ENCODE results near the gene OR13J1. TPM values are rescaled to one million over a fixed set of nuclear protein-coding genes. Genes with fewer than 3 reads are reported as not detected.

Gene OR13J1
- total and polyA plus RNA-seq, 2 donors from 2014 or later: not detected

DNA sequence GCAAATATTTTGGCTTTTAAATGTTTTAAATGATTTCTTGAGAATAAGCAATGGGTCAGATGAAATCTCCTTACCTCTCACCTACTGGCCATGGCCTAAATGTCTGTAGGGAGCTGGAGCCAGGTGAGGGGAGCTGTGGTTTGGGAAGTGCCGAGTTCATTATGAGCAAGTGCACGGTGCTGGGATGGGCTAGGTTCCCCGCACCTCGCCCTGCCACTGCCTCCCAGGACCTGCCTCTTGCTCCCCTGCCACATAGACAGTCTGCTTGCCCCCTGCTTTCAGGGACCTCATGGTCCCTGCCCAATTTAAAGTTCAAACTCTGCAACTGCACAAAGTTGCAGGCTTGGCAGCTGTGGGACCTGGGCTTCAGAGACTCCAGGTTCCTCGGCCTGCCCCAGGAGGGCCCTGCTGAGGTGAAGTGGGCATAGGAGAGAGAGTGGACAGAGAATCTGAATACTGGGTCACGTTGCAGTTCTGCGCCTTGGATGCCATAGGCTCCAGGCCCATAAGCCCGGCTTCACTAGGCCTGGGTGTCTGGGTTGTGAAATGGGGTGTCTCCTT lies 5.4 kb downstream of the OR13J1 start:
- no peak for FAIRE-seq
- TF ChIP-seq, protein P1, sequence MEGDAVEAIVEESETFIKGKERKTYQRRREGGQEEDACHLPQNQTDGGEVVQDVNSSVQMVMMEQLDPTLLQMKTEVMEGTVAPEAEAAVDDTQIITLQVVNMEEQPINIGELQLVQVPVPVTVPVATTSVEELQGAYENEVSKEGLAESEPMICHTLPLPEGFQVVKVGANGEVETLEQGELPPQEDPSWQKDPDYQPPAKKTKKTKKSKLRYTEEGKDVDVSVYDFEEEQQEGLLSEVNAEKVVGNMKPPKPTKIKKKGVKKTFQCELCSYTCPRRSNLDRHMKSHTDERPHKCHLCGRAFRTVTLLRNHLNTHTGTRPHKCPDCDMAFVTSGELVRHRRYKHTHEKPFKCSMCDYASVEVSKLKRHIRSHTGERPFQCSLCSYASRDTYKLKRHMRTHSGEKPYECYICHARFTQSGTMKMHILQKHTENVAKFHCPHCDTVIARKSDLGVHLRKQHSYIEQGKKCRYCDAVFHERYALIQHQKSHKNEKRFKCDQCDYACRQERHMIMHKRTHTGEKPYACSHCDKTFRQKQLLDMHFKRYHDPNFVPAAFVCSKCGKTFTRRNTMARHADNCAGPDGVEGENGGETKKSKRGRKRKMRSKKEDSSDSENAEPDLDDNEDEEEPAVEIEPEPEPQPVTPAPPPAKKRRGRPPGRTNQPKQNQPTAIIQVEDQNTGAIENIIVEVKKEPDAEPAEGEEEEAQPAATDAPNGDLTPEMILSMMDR (IDR thresholded peaks at IDR 0.05; ENCODE audit: borderline replicate concordance, extremely low read depth, insufficient read depth): no peak
- DNase-seq: no peak
- Histone ChIP-seq H3K9me3 (ENCODE audit: control insufficient read depth in 2 of 3, insufficient read depth in 1 of 3, low read length in 3 of 3) (no peaks in the 10 kb centered on the region), H3K36me3 (ENCODE audit: control insufficient read depth in 2 of 3, insufficient read depth in 3 of 3, low read length in 3 of 3) (no peaks in the 10 kb centered on the region), H3K27ac (ENCODE audit: low read depth in 2 of 2, low read length in 2 of 2) (no peak overlapping the region), H3K27me3 (ENCODE audit: control insufficient read depth, insufficient read depth, low read length) (no peaks in the 10 kb centered on the region), H3K4me3 (ENCODE audit: low read length in 3 of 3) (no peak overlapping the region), H3K4me1 (ENCODE audit: control insufficient read depth in 2 of 3, insufficient read depth in 2 of 3, low read depth in 1 of 3, low read length in 3 of 3) (no peaks in the 10 kb centered on the region), H3K9ac (ENCODE audit: low read length in 3 of 3) (no peak overlapping the region)
- intact Hi-C loops (cut with DNase I): no loop called here

DNA sequence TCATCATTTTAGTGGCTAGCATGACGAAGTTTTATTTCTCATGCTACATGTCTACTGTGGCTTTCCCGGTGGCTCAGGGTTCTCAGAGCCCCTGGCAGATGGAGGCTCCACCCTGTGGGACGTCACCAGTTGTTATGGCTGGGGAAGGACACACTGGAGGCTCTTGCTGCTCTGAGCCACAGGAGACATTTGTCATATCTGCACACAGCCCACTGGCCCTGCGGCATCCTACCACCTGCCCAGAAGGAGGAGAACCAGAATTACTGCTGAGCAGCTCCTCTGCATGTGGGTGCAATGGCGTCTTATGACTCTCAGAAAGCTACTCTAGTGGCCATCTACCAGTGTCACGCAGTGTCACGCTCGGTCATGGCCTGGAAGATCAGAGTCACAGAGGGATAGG lies 6.6 kb downstream of the OR13J1 start:
- Histone ChIP-seq H3K27ac (ENCODE audit: low read depth in 2 of 2, low read length in 2 of 2) (no peak overlapping the region), H3K27me3 (ENCODE audit: control insufficient read depth, insufficient read depth, low read length) (no peaks in the 10 kb centered on the region), H3K4me1 (ENCODE audit: control insufficient read depth in 2 of 3, insufficient read depth in 2 of 3, low read depth in 1 of 3, low read length in 3 of 3) (no peaks in the 10 kb centered on the region), H3K9ac (ENCODE audit: low read length in 3 of 3) (no peak overlapping the region), H3K36me3 (ENCODE audit: control insufficient read depth in 2 of 3, insufficient read depth in 3 of 3, low read length in 3 of 3) (no peaks in the 10 kb centered on the region), H3K4me3 (ENCODE audit: low read length in 3 of 3) (no peak overlapping the region), H3K9me3 (ENCODE audit: control insufficient read depth in 2 of 3, insufficient read depth in 1 of 3, low read length in 3 of 3) (no peaks in the 10 kb centered on the region)
- intact Hi-C loops (cut with DNase I): no loop called here
- FAIRE-seq: no peak
- DNase-seq: no peak
- TF ChIP-seq, protein P1 (IDR thresholded peaks at IDR 0.05; ENCODE audit: borderline replicate concordance, extremely low read depth, insufficient read depth): no peak

DNA sequence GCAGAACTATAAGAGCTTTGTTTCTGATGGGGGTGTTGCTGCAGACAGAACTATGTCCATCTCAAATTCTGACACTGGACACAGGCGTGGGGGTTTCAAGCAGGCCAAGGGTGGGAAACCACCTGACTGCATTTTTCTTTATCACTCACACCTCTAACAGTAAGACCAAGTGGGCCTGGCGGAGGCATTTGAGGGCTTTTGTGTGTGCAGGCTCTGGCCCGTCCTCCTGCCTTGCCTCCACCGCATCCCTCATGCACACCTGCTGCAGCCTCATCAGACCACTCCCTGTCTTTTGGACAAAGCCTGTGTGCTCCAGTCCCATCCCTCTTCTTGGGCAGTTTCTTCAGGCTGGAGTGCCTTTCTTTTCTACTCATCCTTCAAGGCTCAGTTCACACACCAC lies 7.9 kb downstream of the OR13J1 start:
- no peaks in the 10 kb centered on the region for H3K27me3 ChIP-seq (ENCODE audit: control insufficient read depth, insufficient read depth, low read length)
- H3K4me1 ChIP-seq (ENCODE audit: control insufficient read depth in 2 of 3, insufficient read depth in 2 of 3, low read depth in 1 of 3, low read length in 3 of 3): no peaks in the 10 kb centered on the region
- no peaks in the 10 kb centered on the region for H3K36me3 ChIP-seq (ENCODE audit: control insufficient read depth in 2 of 3, insufficient read depth in 3 of 3, low read length in 3 of 3)
- no peak overlapping the region for H3K9ac ChIP-seq (ENCODE audit: low read length in 3 of 3)
- no peak overlapping the region for H3K4me3 ChIP-seq (ENCODE audit: low read length in 3 of 3)
- no peaks in the 10 kb centered on the region for H3K9me3 ChIP-seq (ENCODE audit: control insufficient read depth in 2 of 3, insufficient read depth in 1 of 3, low read length in 3 of 3)
- no peak for FAIRE-seq
- TF ChIP-seq, protein P1 (IDR thresholded peaks at IDR 0.05; ENCODE audit: borderline replicate concordance, extremely low read depth, insufficient read depth): no peak
- intact Hi-C loops (cut with DNase I): no loop called here
- no peak for DNase-seq
- H3K27ac ChIP-seq (ENCODE audit: low read depth in 2 of 2, low read length in 2 of 2): no peak overlapping the region
